Activated naive CD4-positive, alpha-beta T cell treated with anti-CD3 and anti-CD28 coated beads, Interleukin-2, amount 50 U/mL, for 24 hours (primary cell): ENCODE results near the gene OR56A3.
"Not testable (repeated sequence)": the region's sequence is repeated elsewhere in the genome, so short reads cannot be mapped to it uniquely, and the experiment has no call there.

Experiments
- H3K27ac Mint-ChIP-seq: one replicate; pipeline ENCODE4 v1.8.0; 2021; ENCODE audit warnings: mild to moderate bottlenecking, mixed read lengths
- H3K27me3 Mint-ChIP-seq: one replicate; pipeline ENCODE4 v1.8.0; 2021; ENCODE audit warnings: mixed read lengths
- H3K36me3 Mint-ChIP-seq: one replicate; pipeline ENCODE4 v1.8.0; 2021; ENCODE audit warnings: mixed read lengths
- H3K4me1 Mint-ChIP-seq: one replicate; pipeline ENCODE4 v1.8.0; 2021; ENCODE audit warnings: mixed read lengths
- H3K4me3 Mint-ChIP-seq: one replicate; pipeline ENCODE4 v1.8.0; 2021; ENCODE audit warnings: mild to moderate bottlenecking, mixed read lengths
- H3K9me3 Mint-ChIP-seq: one replicate; pipeline ENCODE4 v1.8.0; 2021; ENCODE audit warnings: mixed read lengths

Gene OR56A3

DNA sequence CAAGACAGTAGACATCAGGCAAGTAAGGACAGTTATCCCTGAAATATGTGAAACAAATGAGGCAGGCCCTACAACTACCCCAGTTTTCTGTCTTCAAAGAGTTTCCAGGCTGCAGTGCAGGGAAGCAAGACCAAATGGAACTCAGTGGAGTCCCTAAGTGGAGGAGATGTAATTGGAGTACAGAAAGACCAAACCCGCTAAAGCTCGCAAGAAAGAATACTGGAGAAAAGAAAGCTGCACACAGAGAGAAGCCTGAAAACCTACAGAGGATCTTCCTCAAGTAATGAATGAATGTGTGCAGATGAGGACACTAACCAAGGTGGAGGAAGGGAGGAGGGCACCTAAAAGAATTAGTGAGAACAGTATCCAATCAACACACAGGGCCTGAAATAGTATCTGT, 1.3 kb upstream of the OR56A3 start:
- Mint-ChIP-seq H3K4me1 (no peaks in the 10 kb centered on the region), H3K36me3 (no peaks in the 10 kb centered on the region), H3K9me3 (no peaks in the 10 kb centered on the region), H3K27ac (no peak overlapping the region), H3K27me3 (peaks cover 6% of the 10 kb centered on the region), H3K4me3 (no peak overlapping the region)

DNA sequence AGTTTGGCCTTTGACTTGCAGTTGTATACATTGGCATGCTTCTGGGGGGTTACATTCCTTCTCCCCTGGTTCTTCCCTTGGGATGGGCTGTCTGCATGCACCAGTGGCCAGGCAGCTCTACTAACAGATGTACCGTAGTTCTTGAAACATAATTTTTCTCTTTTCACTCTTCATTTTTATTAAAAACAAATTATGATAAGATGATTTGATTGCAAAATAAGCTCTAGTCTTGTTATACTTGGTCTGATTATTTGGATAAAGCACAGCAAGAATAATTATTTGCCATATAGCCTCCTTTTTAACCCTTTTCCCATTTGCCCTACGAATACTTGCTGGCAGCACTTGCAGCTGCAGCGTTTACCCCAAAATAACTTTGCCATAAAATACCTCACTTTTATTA, 13.5 kb downstream of the OR56A3 start:
- peaks cover 2% of the 10 kb centered on the region for H3K36me3 Mint-ChIP-seq

DNA sequence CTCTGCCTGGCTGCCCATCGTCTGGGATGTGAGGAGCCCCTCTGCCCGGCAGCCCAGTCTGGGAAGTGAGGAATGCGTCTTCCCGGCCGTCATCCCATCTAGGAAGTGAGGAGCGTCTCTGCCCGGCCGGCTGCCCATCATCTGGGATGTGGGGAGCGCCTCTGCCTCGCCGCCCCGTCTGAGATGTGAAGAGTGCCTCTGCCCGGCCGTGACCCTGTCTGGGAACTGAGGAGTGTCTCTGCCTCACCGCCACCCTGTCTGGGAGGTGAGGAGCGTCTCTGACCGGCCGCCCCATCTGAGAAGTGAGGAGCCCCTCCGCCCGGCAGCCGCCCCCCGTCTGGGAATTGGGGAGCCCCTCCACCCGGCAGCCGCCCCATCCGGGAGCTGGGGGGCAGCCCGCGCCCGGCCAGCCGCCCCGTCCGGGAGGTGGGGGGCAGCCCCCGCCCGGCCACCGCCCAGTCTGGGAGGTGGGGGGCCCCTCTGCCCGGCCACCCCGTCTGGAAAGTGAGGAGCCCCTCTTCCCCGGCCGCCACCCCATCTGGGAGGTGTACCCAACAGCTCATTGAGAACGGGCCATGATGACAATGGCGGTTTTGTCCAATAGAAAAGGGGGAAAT, 18.8 kb downstream of the OR56A3 start:
- peaks cover 23% of the 10 kb centered on the region for H3K9me3 Mint-ChIP-seq
- not testable (repeated sequence) for H3K27ac Mint-ChIP-seq, H3K27me3 Mint-ChIP-seq

More for the DNA sequence above, 13.5 kb downstream of the OR56A3 start:
- no peak overlapping the region for H3K27ac Mint-ChIP-seq
- H3K27me3 Mint-ChIP-seq = peaks cover 2% of the 10 kb centered on the region
- no peaks in the 10 kb centered on the region for H3K4me1 Mint-ChIP-seq
- H3K9me3 Mint-ChIP-seq = peaks cover 7% of the 10 kb centered on the region
- no peak overlapping the region for H3K4me3 Mint-ChIP-seq

DNA sequence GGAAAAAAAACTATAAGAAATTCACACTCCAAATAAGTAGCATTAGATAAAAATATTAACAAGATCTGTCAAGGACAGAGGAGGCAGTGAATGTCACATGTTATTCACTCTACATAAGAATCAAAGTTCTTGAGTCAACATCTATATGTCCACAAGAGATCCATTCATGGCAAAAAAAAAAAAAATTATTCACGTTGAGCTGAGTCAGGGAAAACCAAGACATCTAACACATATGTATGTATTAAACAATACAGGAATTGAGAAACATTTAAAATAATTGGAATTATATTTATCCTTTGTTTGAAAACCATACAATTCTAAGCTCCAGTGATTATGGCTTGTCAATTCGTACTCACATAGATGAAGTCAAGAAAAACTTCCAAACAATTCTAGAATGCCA, 24.9 kb downstream of the OR56A3 start:
- H3K27ac Mint-ChIP-seq = no peak overlapping the region
- H3K9me3 Mint-ChIP-seq = peaks cover 16% of the 10 kb centered on the region
- no peaks in the 10 kb centered on the region for H3K4me1 Mint-ChIP-seq
- no peak overlapping the region for H3K4me3 Mint-ChIP-seq
- peaks cover 9% of the 10 kb centered on the region for H3K27me3 Mint-ChIP-seq
- H3K36me3 Mint-ChIP-seq = peaks cover 5% of the 10 kb centered on the region

More for the DNA sequence above, 18.8 kb downstream of the OR56A3 start:
- not testable (repeated sequence) for H3K4me3 Mint-ChIP-seq, H3K36me3 Mint-ChIP-seq, H3K4me1 Mint-ChIP-seq

DNA sequence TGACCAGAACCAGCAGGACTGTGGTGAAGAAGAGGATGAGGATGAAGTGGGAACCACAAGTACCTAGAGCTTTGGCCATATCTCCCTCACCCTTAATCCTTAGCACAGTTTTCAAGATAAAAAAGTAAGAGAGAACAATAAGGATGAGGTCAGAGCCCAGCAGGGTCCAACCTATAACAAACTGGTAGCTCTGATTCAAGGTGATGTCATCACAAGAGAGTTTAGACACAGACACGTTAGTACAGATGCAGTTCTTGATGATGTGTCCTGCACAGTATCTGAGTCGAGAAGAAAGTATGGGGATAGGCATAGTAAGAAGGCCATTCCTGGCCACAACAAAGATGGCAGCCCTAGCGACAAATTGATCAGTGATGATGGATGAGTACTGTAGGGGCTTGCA, 25.7 kb downstream of the OR56A3 start:
- no peak overlapping the region for H3K4me3 Mint-ChIP-seq
- peaks cover 16% of the 10 kb centered on the region for H3K9me3 Mint-ChIP-seq
- peaks cover 9% of the 10 kb centered on the region for H3K27me3 Mint-ChIP-seq
- H3K36me3 Mint-ChIP-seq = peaks cover 5% of the 10 kb centered on the region
- H3K4me1 Mint-ChIP-seq = no peaks in the 10 kb centered on the region
- H3K27ac Mint-ChIP-seq = no peak overlapping the region

DNA sequence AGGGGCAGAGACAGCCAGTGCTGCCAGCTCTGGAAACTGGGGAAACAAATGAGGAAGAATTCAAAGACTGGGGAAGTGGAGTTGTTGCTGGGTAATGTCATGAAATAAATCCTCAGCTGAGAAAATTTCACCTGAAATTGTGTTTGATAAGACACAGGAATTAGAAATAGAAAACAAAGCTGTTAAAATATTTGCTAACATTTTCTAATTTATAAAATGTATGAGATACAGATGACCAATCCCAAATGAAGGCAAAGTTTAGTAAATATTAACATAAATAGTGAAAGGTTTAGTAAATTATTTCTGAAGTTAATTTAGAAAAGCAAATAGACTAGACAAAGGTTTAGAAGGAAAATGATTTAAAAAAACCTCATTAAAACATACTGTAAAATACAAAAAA, 26.3 kb downstream of the OR56A3 start, which contains the start of gene OR56A5:
TSS of gene OR56A5 (minus strand) at position 101 of the 400 bp plus-strand sequence. CDS start at position 101, 0 bp downstream.
- Mint-ChIP-seq H3K27ac (no peak within 1 kb of the TSS), H3K27me3 (peaks cover 9% of the 10 kb centered on the region), H3K9me3 (peaks cover 10% of the 10 kb centered on the region), H3K4me1 (no peaks in the 10 kb centered on the region), H3K4me3 (no peak within 1 kb of the TSS), H3K36me3 (peaks cover 2% of the 10 kb centered on the region)

DNA sequence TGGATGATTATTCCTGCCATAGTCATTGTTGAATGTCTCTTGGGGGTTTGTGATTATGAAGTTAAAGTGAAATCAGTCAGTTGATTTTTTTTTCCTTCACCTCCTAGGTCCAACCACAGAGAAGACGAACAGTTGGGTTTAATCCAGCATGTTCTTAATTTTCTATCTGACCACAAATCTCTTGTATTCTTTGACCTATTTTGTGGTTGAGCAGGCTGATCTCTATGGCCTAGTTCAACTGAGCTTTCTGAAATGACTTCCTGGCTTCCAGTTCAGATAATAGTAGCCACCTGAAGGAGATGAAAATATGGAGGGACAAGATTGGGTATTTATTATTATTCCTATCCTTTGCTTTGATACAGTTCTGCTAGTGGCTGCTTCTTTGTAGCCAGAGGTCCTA, 31.5 kb downstream of the OR56A3 start:
- H3K27ac Mint-ChIP-seq = no peak overlapping the region
- H3K4me3 Mint-ChIP-seq = no peak overlapping the region
- H3K36me3 Mint-ChIP-seq = no peaks in the 10 kb centered on the region
- H3K27me3 Mint-ChIP-seq = peaks cover 5% of the 10 kb centered on the region
- H3K9me3 Mint-ChIP-seq = peaks cover 11% of the 10 kb centered on the region
- H3K4me1 Mint-ChIP-seq = no peaks in the 10 kb centered on the region

DNA sequence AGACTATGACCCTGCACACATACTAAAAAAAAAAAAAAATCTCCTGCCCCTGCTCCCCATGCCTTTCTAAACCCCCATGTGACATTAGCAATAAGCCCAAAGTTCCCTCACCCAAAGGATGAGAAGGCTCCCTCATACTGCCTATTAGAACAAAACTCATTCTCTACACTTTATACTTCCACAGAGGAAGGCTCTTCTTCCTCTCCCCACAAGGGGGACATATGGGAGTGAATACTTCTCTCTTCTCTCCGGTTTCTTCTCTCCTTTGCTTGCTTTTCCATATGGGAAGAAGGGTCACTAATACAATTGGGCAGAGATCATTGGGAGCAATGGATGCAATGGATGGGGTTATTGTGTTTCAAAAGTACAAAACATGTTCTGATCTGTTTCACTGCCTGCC, 41.4 kb downstream of the OR56A3 start:
- Mint-ChIP-seq H3K9me3 (peaks cover 13% of the 10 kb centered on the region), H3K4me1 (no peaks in the 10 kb centered on the region), H3K4me3 (no peak overlapping the region), H3K27me3 (peaks cover 14% of the 10 kb centered on the region), H3K36me3 (no peaks in the 10 kb centered on the region), H3K27ac (no peak overlapping the region)

DNA sequence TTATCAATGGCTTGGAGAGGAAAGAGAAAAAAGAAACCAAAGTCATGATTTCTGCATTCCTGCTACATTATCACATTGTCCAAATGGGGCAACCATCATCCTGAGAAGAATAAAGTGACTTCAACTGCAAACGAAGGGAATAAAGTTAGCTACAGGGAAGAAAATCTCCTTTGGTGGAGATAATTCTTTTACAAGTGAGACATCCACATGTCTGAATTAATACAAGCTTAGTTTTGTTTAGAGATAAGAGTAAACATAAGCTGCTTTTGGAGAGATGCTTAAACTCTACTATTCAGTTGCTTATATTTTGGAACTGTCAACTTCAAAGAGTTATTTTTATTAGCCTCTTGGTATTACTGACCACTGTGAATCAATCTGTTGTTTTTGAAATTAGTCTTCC, 44.8 kb downstream of the OR56A3 start, which contains the start of gene OR52L1:
TSS of gene OR52L1 (minus strand) at position 101 of the 400 bp plus-strand sequence. CDS start at position 46, 55 bp downstream.
- Mint-ChIP-seq H3K4me3 (no peak within 1 kb of the TSS), H3K9me3 (no peaks in the 10 kb centered on the region), H3K36me3 (no peaks in the 10 kb centered on the region), H3K27ac (no peak within 1 kb of the TSS), H3K4me1 (no peaks in the 10 kb centered on the region), H3K27me3 (peaks cover 18% of the 10 kb centered on the region)

DNA sequence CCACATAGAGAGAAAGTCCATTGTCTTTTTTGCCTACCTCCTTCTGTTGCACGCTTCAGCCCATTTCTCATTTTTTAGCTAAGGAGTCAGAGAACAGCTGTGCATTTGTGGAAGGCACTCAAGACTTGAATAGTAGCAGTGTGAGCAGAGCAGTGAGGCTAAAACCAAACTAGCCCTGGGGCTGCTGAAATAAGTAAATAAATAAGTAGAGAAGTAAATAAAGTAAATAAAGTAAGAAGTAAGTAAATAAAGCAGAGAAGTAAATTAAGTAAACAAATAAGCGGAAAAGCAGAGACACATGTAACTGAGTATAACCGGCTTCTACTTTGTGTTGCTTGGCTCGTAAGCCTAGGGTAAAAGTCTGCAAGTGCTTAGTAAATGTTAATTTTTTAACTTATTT, 47.2 kb downstream of the OR56A3 start:
- H3K27ac Mint-ChIP-seq = no peak overlapping the region

DNA sequence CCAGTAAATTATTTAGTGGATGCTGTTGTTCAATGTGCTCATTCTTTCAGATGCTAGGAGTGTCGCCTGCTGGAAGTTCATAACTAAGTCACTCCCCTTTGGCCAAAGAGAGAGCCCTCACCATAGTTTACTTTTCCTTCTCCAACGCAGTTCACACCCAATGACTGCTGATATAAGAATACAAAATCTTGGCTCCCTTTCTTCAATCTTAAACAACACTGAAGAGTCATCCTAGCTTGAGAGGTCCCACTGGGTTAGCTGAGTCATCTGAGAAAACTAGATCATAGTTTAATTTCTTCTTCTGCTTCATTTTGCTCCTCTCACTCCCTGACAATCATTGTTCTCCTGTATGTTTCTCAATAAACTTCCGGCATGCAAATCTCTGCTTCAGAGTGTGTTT, 50.1 kb downstream of the OR56A3 start:
- Mint-ChIP-seq H3K9me3 (no peaks in the 10 kb centered on the region), H3K27me3 (peaks cover 10% of the 10 kb centered on the region), H3K27ac (no peak overlapping the region), H3K36me3 (no peaks in the 10 kb centered on the region), H3K4me3 (no peak overlapping the region), H3K4me1 (no peaks in the 10 kb centered on the region)

More for the DNA sequence above, 47.2 kb downstream of the OR56A3 start:
- Mint-ChIP-seq H3K27me3 (peaks cover 13% of the 10 kb centered on the region), H3K36me3 (no peaks in the 10 kb centered on the region), H3K4me3 (no peak overlapping the region), H3K4me1 (no peaks in the 10 kb centered on the region), H3K9me3 (no peaks in the 10 kb centered on the region)

DNA sequence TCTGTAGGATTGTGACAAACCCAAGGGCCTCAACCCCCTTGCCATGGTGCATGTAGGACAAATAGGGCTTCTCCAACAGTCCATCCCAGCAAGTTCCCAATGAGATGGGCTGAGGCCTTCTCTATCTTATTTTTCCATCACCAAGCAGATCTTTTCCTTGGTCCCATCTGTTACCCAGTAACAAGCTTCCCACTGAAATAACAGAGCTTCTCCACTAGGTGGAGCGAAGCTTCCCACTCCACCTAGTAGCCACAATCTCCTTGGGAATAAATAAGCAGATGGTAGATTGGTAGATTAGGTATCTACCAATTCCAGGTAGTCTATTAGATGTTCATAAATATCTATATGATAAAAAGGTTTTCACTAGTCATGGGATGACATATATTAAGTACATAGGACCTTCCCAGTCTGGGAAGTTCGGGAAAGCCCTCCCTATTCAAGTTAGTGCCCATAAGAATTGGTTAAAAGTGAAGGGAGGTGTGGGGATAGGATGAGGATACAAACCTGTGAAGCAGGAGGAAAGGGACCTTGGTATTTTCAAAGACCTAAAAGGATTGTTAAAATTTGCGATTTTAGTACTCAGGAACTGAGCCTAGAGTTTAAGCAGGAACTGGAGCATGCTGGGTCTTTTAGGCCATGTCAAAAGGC, 50.7 kb downstream of the OR56A3 start:
- no peaks in the 10 kb centered on the region for H3K36me3 Mint-ChIP-seq
- no peaks in the 10 kb centered on the region for H3K4me1 Mint-ChIP-seq
- peaks cover 10% of the 10 kb centered on the region for H3K27me3 Mint-ChIP-seq
- H3K27ac Mint-ChIP-seq = no peak overlapping the region
- H3K4me3 Mint-ChIP-seq = no peak overlapping the region
- no peaks in the 10 kb centered on the region for H3K9me3 Mint-ChIP-seq

DNA sequence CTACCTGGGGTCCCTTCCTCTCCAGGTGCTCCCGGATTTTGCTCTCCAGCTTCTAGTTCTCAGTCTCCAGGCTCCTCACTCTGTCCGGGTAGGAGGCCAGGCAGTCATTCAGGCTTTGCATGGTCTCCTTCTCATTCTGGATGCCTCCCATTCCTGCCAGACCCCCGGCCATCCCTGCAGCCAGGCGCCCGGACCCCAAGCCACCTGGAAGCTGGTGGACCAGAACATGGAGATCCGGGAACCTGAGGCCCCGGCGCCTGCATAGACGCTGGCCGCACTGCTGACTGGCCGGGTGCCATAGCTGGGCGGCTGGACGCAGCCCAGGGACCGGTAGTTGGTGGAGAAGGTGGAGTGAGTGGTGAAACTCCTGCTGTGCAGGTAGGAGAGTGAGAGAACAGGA, 52.7 kb downstream of the OR56A3 start:
- H3K4me1 Mint-ChIP-seq = no peaks in the 10 kb centered on the region
- H3K9me3 Mint-ChIP-seq = no peaks in the 10 kb centered on the region
- H3K4me3 Mint-ChIP-seq = no peak overlapping the region
- H3K36me3 Mint-ChIP-seq = no peaks in the 10 kb centered on the region
- no peak overlapping the region for H3K27ac Mint-ChIP-seq
- peaks cover 10% of the 10 kb centered on the region for H3K27me3 Mint-ChIP-seq
